ENCODE results near the gene SVOPL. TPM values are rescaled to one million over a fixed set of nuclear protein-coding genes. Genes with fewer than 3 reads are reported as not detected.

SVOPL gene
- total RNA-seq, 1 experiment from 2014 or later, result 1.1 TPM

DNA sequence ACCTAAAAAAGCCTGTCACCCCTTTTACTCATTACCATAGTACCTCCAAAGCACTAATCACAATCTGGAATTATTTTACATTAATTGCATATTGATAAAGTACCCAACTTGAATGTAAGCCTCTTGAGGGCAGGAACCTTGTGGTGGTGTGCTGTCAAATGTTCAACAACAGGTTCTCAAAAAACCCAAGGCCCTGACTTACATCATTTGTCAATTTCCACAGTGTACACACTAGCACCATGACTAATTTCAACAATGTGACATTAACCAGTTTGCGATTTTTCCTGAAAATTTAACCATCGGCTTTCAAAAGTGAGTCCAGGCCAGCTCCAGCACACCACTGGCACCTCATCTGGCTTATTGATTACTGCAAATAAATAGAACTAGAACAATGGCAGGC, 87.5 kb downstream of the SVOPL start:
- H2BK15ac ChIP-seq (ENCODE audit: low read depth, low read length), result no peak overlapping the region
- no peak overlapping the region for H3T11ph ChIP-seq (ENCODE audit: low read length)
- no peak overlapping the region for H3K27ac Mint-ChIP-seq
- no peak for DNase-seq
- no peak overlapping the region for H3K27ac ChIP-seq (ENCODE audit: insufficient read length, low read depth, low read length)
- H3K79me2 ChIP-seq (ENCODE audit: insufficient read depth, low read length), result no peaks in the 10 kb centered on the region
- no peak overlapping the region for H4K5ac ChIP-seq (ENCODE audit: insufficient read length, low read depth, low read length)
- no peak overlapping the region for H3K23ac ChIP-seq (ENCODE audit: insufficient read length, low read depth, low read length)
- no peak overlapping the region for H3K4me2 ChIP-seq (ENCODE audit: insufficient read depth, insufficient read length, low read length)
- no peak overlapping the region for H4K91ac ChIP-seq (ENCODE audit: insufficient read length, low read depth, low read length)
- no peaks in the 10 kb centered on the region for H3K9me3 ChIP-seq (ENCODE audit: control insufficient read depth, low read depth, low read length)
- H3K9me3 Mint-ChIP-seq, result peaks cover 6 to 11% of the 10 kb centered on the region in 2 experiments; a peak in 4 of 5 replicates
- no CpG with 5 or more reads among the region's 2 CpGs for WGBS (ENCODE audit: extremely low coverage, insufficient read length, low lambda C conversion rate)
- no peak overlapping the region for H3K14ac ChIP-seq (ENCODE audit: insufficient read depth, low read length)
- H3K36me3 Mint-ChIP-seq (ENCODE audit: insufficient read depth in 1 of 3, low read depth in 3 of 3), result peaks cover 0 to 10% (median 4%) of the 10 kb centered on the region in 3 experiments; a peak in 4 of 7 replicates
- no peaks in the 10 kb centered on the region; the same call in 1 of the 2 replicates for H3K27me3 ChIP-seq (ENCODE audit: insufficient read depth, low read length)
- H2AFZ ChIP-seq (ENCODE audit: low read length), result no peak overlapping the region
- no peak overlapping the region for H2BK20ac ChIP-seq (ENCODE audit: low read depth, low read length, poor library complexity, severe bottlenecking)
- no peaks in the 10 kb centered on the region for H4K20me1 ChIP-seq (ENCODE audit: control insufficient read depth, insufficient read depth, insufficient read length)
- no peaks in the 10 kb centered on the region for H3K4me1 ChIP-seq (ENCODE audit: insufficient read depth, low read length)
- H2BK5ac ChIP-seq (ENCODE audit: insufficient read length, low read length), result no peak overlapping the region
- H3K56ac ChIP-seq (ENCODE audit: insufficient read length, low read depth, low read length), result no peak overlapping the region
- H2BK120ac ChIP-seq (ENCODE audit: low read depth, low read length, poor library complexity, severe bottlenecking), result no peak overlapping the region
- H2AK5ac ChIP-seq (ENCODE audit: insufficient read length, low read length), result no peak overlapping the region
- H3K23me2 ChIP-seq (ENCODE audit: insufficient read length, low read depth, low read length, poor library complexity, severe bottlenecking), result no peaks in the 10 kb centered on the region
- no peak overlapping the region for H3K4me3 Mint-ChIP-seq
- H2BK12ac ChIP-seq (ENCODE audit: insufficient read length, low read depth, low read length), result no peak overlapping the region
- H3K4me1 Mint-ChIP-seq, result peaks cover 4 to 5% of the 10 kb centered on the region in 2 experiments
- no peak overlapping the region for H3K18ac ChIP-seq (ENCODE audit: insufficient read length, low read depth, low read length)
- TF ChIP-seq, protein P1, sequence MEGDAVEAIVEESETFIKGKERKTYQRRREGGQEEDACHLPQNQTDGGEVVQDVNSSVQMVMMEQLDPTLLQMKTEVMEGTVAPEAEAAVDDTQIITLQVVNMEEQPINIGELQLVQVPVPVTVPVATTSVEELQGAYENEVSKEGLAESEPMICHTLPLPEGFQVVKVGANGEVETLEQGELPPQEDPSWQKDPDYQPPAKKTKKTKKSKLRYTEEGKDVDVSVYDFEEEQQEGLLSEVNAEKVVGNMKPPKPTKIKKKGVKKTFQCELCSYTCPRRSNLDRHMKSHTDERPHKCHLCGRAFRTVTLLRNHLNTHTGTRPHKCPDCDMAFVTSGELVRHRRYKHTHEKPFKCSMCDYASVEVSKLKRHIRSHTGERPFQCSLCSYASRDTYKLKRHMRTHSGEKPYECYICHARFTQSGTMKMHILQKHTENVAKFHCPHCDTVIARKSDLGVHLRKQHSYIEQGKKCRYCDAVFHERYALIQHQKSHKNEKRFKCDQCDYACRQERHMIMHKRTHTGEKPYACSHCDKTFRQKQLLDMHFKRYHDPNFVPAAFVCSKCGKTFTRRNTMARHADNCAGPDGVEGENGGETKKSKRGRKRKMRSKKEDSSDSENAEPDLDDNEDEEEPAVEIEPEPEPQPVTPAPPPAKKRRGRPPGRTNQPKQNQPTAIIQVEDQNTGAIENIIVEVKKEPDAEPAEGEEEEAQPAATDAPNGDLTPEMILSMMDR (conservative IDR thresholded peaks at IDR 0.05), result no peak
- H3K79me1 ChIP-seq (ENCODE audit: insufficient read depth, low read depth, low read length, poor library complexity, severe bottlenecking), result no peaks in the 10 kb centered on the region
- H3K9ac ChIP-seq (ENCODE audit: extremely low read depth, insufficient read length, low read length), result no peak overlapping the region
- H3K4ac ChIP-seq (ENCODE audit: low read depth, low read length), result no peak overlapping the region
- H4K8ac ChIP-seq (replicated peaks; ENCODE audit: insufficient read length, low read depth, low read length), result no peak overlapping the region
- H3K27me3 Mint-ChIP-seq (ENCODE audit: low read depth), result no peaks in the 10 kb centered on the region; the same call in 1 of the 2 replicates
